GM10266 (cell line): ENCODE measurements around the gene TRMT61A.

Experiments
- DNase-seq: peaks from one replicate; pipeline ENCODE4 v3.0.0; 2012; ENCODE audit errors: extremely low spot score
- TF ChIP-seq, protein P1 (sequence below): IDR thresholded peaks from 2 replicates; pipeline ENCODE4 v1.5.1; 2012; ENCODE audit warnings: mild to moderate bottlenecking, low read depth; ENCODE audit not compliant: control insufficient read depth, insufficient read depth; ENCODE audit errors: missing control alignments

TRMT61A gene

DNA sequence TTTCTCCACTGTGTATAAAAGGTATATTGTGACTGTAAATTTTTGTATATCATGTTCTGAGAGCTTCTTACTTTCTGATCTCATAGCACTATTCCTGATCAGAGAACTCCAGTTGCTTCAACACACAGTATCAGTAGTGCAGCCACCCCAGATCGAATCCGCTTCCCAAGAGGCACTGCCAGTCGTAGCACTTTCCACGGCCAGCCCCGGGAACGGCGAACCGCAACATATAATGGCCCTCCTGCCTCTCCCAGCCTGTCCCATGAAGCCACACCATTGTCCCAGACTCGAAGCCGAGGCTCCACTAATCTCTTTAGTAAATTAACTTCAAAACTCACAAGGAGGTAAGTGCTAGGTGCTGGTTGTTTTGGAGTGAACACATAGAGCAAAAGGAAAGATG lies 37.3 kb upstream of the TRMT61A start:
- TF ChIP-seq, protein P1, sequence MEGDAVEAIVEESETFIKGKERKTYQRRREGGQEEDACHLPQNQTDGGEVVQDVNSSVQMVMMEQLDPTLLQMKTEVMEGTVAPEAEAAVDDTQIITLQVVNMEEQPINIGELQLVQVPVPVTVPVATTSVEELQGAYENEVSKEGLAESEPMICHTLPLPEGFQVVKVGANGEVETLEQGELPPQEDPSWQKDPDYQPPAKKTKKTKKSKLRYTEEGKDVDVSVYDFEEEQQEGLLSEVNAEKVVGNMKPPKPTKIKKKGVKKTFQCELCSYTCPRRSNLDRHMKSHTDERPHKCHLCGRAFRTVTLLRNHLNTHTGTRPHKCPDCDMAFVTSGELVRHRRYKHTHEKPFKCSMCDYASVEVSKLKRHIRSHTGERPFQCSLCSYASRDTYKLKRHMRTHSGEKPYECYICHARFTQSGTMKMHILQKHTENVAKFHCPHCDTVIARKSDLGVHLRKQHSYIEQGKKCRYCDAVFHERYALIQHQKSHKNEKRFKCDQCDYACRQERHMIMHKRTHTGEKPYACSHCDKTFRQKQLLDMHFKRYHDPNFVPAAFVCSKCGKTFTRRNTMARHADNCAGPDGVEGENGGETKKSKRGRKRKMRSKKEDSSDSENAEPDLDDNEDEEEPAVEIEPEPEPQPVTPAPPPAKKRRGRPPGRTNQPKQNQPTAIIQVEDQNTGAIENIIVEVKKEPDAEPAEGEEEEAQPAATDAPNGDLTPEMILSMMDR, result no peak
- DNase-seq, result no peak

DNA sequence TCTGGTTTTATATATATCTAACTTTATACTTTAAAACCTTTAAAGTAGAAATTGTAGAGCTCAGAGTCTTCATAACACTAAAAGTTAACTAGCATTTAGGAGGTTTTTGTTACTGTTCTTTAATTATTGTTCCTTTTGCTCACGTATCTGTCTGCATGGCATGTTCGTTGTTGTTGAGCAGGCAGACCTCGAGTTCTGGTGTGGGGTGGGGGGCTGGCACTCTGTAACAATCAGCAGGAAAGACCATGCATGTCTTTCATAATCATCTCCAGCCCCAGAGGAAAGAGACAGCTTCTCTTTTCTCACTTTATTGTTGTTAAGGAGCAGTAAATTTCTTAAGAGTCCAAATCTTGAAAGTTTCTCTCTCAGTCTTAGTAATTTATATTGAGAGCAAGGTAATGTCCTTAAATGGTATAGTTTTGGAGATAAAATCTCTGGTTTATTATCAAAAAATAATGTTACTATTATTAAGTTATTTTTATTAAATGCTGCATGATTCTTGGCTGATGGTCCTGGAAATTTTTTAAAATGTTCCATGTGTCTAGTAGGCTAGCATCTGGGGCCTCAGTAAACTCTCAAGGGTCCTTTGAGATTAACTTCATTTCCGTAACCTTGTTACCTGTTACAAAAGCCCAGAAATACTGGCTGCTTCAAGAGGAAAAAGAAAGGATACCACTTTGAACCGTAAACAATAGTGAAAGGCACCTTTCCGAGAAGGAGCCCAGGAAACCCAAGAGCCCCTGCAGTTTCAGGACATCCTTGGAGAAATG lies 36.7 kb upstream of the TRMT61A start:
- no peak for DNase-seq
- TF ChIP-seq, protein P1, result no peak

DNA sequence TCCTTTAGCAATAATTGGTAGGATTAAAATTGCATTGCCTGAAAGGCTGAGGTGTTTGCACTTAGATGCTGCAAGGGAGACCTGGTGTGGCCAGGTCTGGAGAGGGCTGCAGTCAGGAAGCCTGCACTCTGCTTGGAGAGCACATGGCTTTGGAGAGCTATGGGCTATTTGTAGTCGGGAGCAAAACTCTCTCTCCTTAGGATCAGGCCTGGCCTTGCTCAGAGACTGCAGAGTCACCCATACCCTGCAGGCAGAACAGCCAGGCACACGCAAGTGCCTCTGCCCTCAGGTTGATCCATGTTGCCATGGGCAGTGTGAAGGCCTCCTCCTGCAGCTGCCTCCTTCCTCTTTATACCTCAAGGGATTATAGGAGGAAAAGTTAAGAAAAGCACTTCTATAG lies 33.1 kb upstream of the TRMT61A start:
- TF ChIP-seq, protein P1, result no peak
- DNase-seq, result no peak

DNA sequence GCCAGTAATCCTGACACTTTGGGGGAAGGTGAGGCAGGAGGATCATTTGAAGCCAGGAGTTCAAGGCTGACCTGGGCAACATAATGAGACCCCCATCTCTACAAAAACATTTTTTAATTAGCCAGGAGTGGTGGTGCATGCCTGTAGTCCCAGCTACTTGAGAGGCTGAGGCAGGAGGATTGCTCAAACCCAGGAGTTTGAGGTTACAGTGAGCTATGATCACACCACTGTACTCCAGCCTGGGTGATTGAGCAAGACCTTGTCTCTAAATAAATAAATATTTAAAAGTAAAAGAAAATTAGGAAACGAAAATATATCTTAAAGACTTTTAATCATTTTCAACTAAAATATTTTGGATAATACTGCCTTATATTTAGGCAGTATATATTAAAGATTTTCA lies 32.2 kb upstream of the TRMT61A start:
- no peak for DNase-seq
- TF ChIP-seq, protein P1, result no peak

DNA sequence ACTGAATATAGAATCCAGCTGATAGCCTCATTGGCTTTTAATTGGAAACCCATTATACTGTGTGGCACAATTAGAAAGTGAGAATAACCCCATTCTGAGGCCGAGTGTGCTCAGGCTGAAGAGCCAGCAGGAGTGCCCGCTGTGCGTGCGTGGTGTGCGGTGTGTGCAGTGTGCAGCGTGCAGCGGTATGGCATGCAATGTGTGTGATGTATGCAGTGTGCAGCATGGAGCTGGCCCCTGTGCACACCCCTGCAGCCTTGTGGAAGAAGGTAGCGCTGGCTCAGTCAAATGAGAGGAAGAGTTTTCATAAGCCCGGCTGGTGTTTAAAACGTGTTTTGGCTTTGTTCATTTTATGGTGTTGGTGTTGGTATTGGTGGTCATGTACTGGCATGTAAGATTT lies 29.3 kb upstream of the TRMT61A start:
- TF ChIP-seq, protein P1, result peak; percentile 23
- DNase-seq, result no peak

DNA sequence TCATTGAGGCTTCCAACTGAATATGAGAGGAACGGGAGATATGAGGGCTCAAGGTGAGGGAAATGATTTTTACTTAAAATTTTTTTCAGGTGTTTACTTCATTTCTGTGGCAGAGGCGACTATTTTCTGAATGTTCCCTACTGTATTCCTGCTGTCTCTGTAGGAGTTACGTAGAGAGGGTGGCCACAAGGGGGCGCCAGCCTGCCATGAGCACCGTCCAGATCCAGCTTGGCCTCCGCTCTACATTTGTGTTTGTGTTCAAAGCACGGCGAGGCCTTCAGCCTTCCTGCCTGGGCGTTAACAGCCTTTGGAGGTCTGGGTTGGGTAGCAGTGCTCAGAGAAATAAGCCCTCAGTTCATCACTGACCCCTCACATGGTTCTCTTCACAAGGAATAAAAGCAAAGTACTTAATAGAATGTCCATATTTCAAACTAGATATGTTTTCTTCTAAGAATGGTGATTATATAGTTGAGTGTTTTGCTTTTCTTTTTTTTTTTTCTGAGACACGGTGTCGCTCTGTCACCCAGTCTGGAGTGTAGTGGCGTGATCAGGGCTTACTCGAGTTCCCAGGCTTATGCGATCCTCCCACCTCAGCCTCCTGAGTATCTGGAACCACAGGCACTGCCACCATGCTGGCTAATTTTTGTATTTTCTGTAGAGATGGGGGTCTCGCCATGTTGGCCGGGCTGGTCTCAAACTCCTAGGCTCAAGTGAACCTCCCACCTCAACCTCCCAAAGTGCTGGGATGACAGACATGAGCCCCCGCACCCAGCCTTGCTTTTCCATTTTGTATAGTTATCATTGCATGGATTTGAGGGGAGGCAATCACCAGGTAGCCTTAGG lies 28.6 kb upstream of the TRMT61A start:
- TF ChIP-seq, protein P1, result peak; percentile 84

More for the DNA sequence above, 28.6 kb upstream of the TRMT61A start:
- peak; percentile 66 for DNase-seq
